Mesothelial cell of epicardium (in vitro differentiated cells): ENCODE data around the gene SLC34A2. TPM values are rescaled to one million over a fixed set of nuclear protein-coding genes. Genes with fewer than 3 reads are reported as not detected.

Experiments
- DNase-seq, 2 experiments: peaks; one replicate each; pipeline ENCODE4 v3.0.0; 2021; ENCODE audit warnings: low spot score in 2 of 2; ENCODE audit not compliant: unreplicated experiment in 2 of 2
- H3K27ac Mint-ChIP-seq: 2 replicates; pipeline ENCODE4 v1.8.0; 2021; ENCODE audit warnings: mixed read lengths
- H3K27me3 Mint-ChIP-seq: 2 replicates; pipeline ENCODE4 v1.8.0; 2021; ENCODE audit warnings: low read depth, mixed read lengths
- H3K36me3 Mint-ChIP-seq: 2 replicates; pipeline ENCODE4 v1.8.0; 2021; ENCODE audit warnings: mixed read lengths
- H3K4me1 Mint-ChIP-seq: 2 replicates; pipeline ENCODE4 v1.8.0; 2021; ENCODE audit warnings: mixed read lengths
- H3K4me3 Mint-ChIP-seq: 2 replicates; pipeline ENCODE4 v1.8.0; 2021; ENCODE audit warnings: mild to moderate bottlenecking, moderate library complexity, mixed read lengths
- H3K9me3 Mint-ChIP-seq: 2 replicates; pipeline ENCODE4 v1.8.0; 2021; ENCODE audit warnings: mixed read lengths
- total RNA-seq: library from RNA; stranded (reverse); gene quantifications from 3 replicates; pipeline ENCODE4 v1.2.1, GENCODE V29; 2021
- TF ChIP-seq, protein P1 (sequence below): fragments of 200-600 bp; sonication (generic); IDR thresholded peaks from one replicate; pipeline ENCODE4 v1.5.0; 2021; ENCODE audit warnings: antibody characterized with exemption; ENCODE audit not compliant: unreplicated experiment

The SLC34A2 gene
- total RNA-seq, 1 donor from 2014 or later, result 0.22 TPM

DNA sequence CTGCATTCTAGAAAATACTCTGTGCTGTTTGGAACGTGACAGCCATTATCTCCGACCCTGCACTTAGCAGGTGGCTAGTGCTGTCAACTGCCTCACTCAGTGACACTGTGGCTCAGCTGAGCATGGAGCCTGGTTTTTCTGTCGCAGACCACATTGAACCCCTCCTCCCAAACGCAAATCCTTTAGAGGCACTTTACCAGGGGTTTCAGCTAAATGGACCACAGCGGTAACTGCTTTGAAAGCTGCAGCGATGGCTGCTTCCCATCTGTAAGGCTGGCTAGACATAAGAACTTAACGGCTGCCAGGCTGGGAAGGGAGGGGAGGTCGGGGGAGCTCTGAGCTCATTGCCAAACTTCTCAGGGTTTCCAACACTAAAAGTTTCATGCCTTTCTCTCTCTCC is 8.1 kb downstream of the SLC34A2 start:
- H3K36me3 Mint-ChIP-seq, result no peaks in the 10 kb centered on the region
- H3K27ac Mint-ChIP-seq, result no peak overlapping the region
- H3K9me3 Mint-ChIP-seq, result no peaks in the 10 kb centered on the region
- TF ChIP-seq, protein P1, sequence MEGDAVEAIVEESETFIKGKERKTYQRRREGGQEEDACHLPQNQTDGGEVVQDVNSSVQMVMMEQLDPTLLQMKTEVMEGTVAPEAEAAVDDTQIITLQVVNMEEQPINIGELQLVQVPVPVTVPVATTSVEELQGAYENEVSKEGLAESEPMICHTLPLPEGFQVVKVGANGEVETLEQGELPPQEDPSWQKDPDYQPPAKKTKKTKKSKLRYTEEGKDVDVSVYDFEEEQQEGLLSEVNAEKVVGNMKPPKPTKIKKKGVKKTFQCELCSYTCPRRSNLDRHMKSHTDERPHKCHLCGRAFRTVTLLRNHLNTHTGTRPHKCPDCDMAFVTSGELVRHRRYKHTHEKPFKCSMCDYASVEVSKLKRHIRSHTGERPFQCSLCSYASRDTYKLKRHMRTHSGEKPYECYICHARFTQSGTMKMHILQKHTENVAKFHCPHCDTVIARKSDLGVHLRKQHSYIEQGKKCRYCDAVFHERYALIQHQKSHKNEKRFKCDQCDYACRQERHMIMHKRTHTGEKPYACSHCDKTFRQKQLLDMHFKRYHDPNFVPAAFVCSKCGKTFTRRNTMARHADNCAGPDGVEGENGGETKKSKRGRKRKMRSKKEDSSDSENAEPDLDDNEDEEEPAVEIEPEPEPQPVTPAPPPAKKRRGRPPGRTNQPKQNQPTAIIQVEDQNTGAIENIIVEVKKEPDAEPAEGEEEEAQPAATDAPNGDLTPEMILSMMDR, result no peak
- H3K4me1 Mint-ChIP-seq, result peaks cover 3% of the 10 kb centered on the region
- no peaks in the 10 kb centered on the region for H3K27me3 Mint-ChIP-seq
- no peak overlapping the region for H3K4me3 Mint-ChIP-seq
- DNase-seq, result no peak

DNA sequence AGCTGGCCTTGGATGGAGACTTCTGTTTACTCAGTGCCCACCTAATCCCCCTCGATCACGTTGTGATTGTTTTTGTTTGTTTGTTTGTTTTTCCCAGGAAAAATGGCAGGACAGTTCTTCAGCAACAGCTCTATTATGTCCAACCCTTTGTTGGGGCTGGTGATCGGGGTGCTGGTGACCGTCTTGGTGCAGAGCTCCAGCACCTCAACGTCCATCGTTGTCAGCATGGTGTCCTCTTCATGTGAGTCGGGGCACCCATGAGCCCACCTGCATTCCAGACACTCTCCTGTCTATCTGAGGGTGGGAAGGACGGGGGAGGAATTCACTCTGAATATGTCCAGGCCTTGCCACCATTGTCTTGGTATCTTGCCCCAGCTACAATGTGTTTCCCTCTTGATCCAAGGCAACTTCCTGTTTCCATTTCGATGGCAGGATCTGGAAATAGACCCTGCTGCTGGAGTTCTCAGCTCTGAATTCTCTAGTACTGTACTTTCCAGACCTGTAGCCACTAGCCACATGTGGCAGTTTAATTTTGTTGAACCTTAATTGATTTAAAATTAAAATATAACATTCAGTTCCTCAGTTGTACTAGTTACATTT is 10.5 kb downstream of the SLC34A2 start:
- Mint-ChIP-seq H3K36me3 (no peaks in the 10 kb centered on the region), H3K9me3 (no peaks in the 10 kb centered on the region), H3K4me1 (peaks cover 3% of the 10 kb centered on the region), H3K4me3 (no peak overlapping the region), H3K27me3 (no peaks in the 10 kb centered on the region), H3K27ac (no peak overlapping the region)
- TF ChIP-seq, protein P1, result no peak
- no peak for DNase-seq

DNA sequence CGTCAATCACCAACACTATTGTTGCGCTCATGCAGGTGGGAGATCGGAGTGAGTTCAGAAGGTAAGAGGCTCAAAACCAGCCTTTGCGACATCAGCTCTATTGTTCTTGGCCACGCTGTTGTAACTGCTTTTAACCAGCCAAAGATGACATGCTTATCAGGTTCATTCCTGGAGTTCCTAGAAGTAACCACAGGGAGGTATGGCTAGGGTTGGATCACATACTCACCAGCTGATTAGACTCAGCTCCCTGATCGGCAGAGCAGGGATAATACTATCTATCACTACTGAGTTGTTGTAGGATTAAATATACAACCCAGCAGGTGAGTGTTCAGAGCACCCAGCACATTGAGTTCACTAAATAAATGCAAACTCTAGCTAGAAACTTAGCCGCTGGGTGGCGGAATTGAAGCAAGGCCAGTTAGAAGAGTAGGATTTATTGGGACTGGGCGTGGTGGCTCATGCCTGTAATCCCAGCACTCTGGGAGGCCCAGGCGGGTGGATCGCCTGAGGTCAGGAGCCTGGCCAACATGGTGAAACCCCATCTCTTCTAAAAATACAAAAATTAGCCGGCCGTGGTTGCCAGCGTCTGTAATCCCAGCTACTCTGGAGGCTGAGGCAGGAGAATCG is 12.4 kb downstream of the SLC34A2 start:
- no peaks in the 10 kb centered on the region for H3K27me3 Mint-ChIP-seq
- no peaks in the 10 kb centered on the region for H3K9me3 Mint-ChIP-seq
- H3K4me1 Mint-ChIP-seq, result peaks cover 3% of the 10 kb centered on the region
- no peaks in the 10 kb centered on the region for H3K36me3 Mint-ChIP-seq
- DNase-seq, result no peak
- no peak overlapping the region for H3K27ac Mint-ChIP-seq
- TF ChIP-seq, protein P1, result no peak
- H3K4me3 Mint-ChIP-seq, result no peak overlapping the region

DNA sequence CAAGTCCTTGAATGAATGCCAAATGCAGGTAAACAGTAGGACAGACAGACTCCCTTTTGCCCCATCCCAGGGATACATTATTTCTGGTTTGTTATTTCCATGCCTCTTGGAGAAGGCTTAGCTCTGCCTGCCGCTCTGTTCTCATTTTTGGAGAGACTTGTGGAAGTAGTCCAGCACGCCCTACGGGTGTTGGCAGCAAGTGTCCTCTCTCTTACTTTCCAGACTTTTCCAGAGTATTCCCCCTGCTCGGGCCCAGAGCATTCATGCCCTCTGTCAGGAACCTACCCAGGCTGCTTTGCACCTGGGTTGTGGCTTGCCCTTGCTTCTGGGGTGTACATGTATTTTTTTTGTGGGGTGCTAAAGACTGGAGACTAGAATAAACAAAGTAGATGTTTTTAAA is 15.3 kb downstream of the SLC34A2 start:
- Mint-ChIP-seq H3K27me3 (no peaks in the 10 kb centered on the region), H3K9me3 (no peaks in the 10 kb centered on the region), H3K27ac (no peak overlapping the region), H3K4me1 (no peaks in the 10 kb centered on the region), H3K4me3 (no peak overlapping the region), H3K36me3 (no peaks in the 10 kb centered on the region)
- no peak for DNase-seq
- TF ChIP-seq, protein P1, result no peak

DNA sequence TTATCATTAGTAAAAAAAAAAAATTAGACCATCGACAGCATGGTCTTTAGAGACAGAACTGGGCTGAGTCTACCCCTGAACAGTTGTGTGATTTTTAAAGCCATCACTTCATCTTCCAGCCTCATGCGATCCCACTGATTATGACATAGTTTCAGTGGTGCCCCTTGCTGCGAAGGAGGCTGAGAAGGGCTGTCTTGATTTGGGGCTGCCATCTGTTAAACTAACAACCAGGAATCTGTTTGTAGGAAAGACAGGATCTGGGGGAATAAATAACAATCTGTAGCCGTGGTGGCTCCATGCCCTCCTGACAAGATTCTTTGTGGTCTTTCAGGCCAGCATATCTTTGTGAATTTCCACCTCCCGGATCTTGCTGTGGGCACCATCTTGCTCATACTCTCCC is 17.1 kb downstream of the SLC34A2 start:
- DNase-seq, result no peak
- H3K36me3 Mint-ChIP-seq, result no peaks in the 10 kb centered on the region
- TF ChIP-seq, protein P1, result no peak
- no peaks in the 10 kb centered on the region for H3K9me3 Mint-ChIP-seq
- no peak overlapping the region for H3K4me3 Mint-ChIP-seq
- no peaks in the 10 kb centered on the region for H3K27me3 Mint-ChIP-seq
- H3K4me1 Mint-ChIP-seq, result no peaks in the 10 kb centered on the region
- no peak overlapping the region for H3K27ac Mint-ChIP-seq
